Central memory CD8-positive, alpha-beta T cell (primary cell): ENCODE measurements around the gene DYNAP.

Experiments used
- ATAC-seq: fragments of 150-1000 bp; cut with Tn5 transposase; replicated peaks from 2 replicates; pipeline ENCODE4 v1.10.0; 2022; ENCODE audit warnings: mild to moderate bottlenecking, moderate FRiP score, moderate number of reproducible peaks; ENCODE audit not compliant: poor library complexity, severe bottlenecking; ENCODE audit errors: extremely low read depth
- DNase-seq, 2 donors: peaks; one replicate each; pipeline ENCODE4 v3.0.0; 2021; ENCODE audit warnings: low spot score in 2 of 2
- H3K27ac Mint-ChIP-seq: one replicate; pipeline ENCODE4 v1.8.0; 2022; ENCODE audit warnings: low read depth, mild to moderate bottlenecking, moderate library complexity, mixed read lengths
- H3K27me3 Mint-ChIP-seq: one replicate; pipeline ENCODE4 v1.8.0; 2022; ENCODE audit warnings: mixed read lengths
- H3K36me3 Mint-ChIP-seq: one replicate; pipeline ENCODE4 v1.8.0; 2022; ENCODE audit warnings: mild to moderate bottlenecking, moderate library complexity, mixed read lengths; ENCODE audit not compliant: insufficient read depth
- H3K4me1 Mint-ChIP-seq: one replicate; pipeline ENCODE4 v1.8.0; 2022; ENCODE audit warnings: mixed read lengths
- H3K4me3 Mint-ChIP-seq: one replicate; pipeline ENCODE4 v1.8.0; 2022; ENCODE audit warnings: mild to moderate bottlenecking, moderate library complexity, mixed read lengths
- H3K9me3 Mint-ChIP-seq: one replicate; pipeline ENCODE4 v1.8.0; 2022; ENCODE audit warnings: mixed read lengths

Gene DYNAP

GRCh38 chr18:54590945-54591344 is at the start of gene DYNAP:
DYNAP (plus strand) TSS chr18:54591245; CDS start chr18:54591283, 38 bp downstream.
- Mint-ChIP-seq H3K4me1 (no peaks in the 10 kb centered on the region), H3K36me3 (no peaks in the 10 kb centered on the region), H3K27ac (no peak within 1 kb of the TSS), H3K4me3 (no peak within 1 kb of the TSS), H3K27me3 (peaks cover 12% of the 10 kb centered on the region), H3K9me3 (no peaks in the 10 kb centered on the region)
- no peak for ATAC-seq
- DNase-seq, result no peak

DNA sequence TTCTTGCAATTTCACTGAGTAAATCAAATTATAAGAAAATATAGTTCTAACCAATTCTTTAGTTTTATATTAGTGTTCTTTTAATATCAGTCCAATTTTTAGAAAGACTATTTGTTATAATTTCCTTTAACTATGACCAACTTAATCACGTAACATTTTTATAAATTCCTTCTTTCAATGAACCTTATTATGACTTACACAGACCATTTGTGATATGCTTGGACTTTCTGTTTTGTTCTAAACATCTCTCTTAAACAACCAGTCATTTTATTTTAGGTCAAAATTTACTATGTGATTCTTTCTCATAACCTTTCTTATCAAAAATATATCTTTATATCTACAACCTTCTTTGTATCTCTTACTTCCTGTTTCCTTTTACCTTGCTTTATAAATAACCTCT is 39.5 kb upstream of the DYNAP start:
- Mint-ChIP-seq H3K4me1 (no peaks in the 10 kb centered on the region), H3K4me3 (no peak overlapping the region), H3K27me3 (peaks cover 17% of the 10 kb centered on the region), H3K9me3 (no peaks in the 10 kb centered on the region), H3K36me3 (no peaks in the 10 kb centered on the region), H3K27ac (no peak overlapping the region)
- no peak for DNase-seq
- ATAC-seq, result no peak

DNA sequence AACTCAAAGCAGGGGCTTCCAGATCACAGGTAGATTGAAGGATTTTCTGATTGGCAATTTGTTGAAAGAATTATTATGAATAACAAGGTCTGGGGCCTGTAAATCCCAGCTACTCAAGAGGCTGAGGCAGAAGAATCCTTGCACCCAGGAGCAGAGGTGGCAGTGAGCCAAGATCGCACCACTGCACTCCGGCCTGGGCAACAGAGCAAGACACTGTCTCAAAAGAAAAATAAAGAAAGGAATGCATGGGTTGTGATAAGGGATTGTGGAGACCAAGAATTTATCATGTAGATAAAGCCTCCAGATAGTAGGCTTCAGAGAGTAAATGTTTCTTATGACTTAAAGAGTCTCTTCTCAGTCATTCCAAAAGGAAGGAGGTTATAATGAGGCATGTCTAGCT is 35.8 kb upstream of the DYNAP start:
- H3K27me3 Mint-ChIP-seq, result no peaks in the 10 kb centered on the region
- no peak overlapping the region for H3K4me3 Mint-ChIP-seq
- no peaks in the 10 kb centered on the region for H3K4me1 Mint-ChIP-seq
- DNase-seq, result no peak
- no peak for ATAC-seq
- H3K36me3 Mint-ChIP-seq, result no peaks in the 10 kb centered on the region
- no peak overlapping the region for H3K27ac Mint-ChIP-seq
- no peaks in the 10 kb centered on the region for H3K9me3 Mint-ChIP-seq

DNA sequence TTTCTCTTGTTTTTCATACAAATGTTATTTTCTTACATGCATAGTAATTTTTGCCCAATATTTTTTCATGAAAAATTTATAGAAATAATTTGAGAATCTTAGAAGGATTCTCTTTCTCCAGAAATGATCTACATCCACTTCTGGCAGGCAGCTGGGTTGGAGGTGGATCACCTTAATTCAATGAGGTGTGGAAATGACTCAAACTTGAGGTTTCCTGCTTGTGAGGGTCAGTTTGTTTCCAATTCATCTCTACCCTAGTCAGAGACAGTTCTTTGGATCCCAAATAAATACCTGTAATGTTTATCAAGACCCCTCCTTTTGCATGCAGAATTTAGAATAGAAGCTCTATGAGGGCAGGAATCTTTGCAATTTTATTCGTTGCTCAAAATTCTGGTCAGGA is 35.0 kb upstream of the DYNAP start:
- ATAC-seq (no peak), DNase-seq (no peak)
- H3K27ac Mint-ChIP-seq, result no peak overlapping the region
- H3K9me3 Mint-ChIP-seq, result no peaks in the 10 kb centered on the region
- no peaks in the 10 kb centered on the region for H3K36me3 Mint-ChIP-seq
- no peaks in the 10 kb centered on the region for H3K4me1 Mint-ChIP-seq
- H3K27me3 Mint-ChIP-seq, result no peaks in the 10 kb centered on the region
- H3K4me3 Mint-ChIP-seq, result no peak overlapping the region

DNA sequence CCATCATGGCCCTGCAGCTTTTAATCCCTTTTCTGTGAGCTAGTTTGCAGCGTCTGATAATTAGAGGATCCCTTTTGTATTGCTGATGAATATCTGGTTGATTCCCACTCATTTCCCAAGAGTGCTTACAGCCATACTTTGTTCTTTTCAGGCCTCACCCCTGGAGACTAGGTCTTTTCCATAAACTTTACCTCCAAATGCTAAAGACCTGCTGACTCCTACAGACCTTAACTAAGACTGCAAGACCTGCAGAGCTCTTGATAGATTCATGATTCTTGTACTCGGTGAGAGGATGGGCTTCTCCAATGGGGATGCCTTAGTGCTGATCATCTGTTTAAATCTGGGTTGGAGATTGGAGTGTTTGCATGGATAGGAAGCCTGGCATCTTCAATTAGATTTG is 33.1 kb upstream of the DYNAP start:
- Mint-ChIP-seq H3K9me3 (no peaks in the 10 kb centered on the region), H3K4me1 (no peaks in the 10 kb centered on the region), H3K27ac (no peak overlapping the region), H3K36me3 (no peaks in the 10 kb centered on the region), H3K27me3 (no peaks in the 10 kb centered on the region), H3K4me3 (no peak overlapping the region)
- DNase-seq, result no peak
- no peak for ATAC-seq

DNA sequence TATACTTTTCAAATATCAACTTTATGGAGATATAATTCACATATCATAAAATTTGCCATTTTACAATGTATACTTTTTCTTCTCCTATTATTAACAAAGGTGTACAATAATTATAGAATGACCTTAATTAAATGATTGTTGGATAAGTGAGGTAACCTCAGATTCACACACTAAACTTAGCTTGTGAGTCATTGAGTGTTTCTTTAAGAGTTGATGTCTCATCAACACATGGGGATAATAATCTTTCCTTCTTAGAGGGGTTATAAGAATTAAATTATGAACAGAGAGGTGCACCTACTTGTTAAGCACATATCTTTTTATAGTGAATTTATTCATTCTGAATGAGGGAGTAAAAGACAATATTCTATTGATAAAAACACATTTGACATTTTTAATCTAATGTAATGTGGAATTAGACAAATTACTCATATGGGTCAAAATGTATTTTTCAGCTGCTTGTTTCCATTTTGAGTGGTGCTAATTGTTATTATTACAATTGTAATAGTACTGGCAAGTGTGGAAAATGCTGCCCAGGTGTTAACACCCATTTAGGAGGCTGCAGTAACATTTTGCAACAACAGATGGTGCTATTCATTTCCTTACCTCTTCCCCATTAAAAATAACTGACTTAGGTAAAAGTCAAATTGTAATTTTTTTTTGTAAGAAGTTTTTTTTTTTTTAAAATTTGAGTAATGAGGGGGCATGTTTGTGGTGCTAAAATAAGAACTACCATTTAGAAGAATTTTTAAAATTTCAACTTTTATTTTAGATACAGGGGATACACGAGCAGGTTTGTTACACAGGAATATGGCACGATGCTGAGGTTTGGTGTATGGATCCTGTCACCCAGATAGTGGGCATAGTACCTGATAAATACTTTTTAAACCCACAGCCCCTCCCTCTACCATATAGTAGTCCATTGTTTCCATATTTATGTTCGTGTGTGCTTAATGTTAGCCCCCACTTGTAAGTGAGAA is 32.1 kb upstream of the DYNAP start:
- DNase-seq (no peak), ATAC-seq (no peak)
- Mint-ChIP-seq H3K27me3 (no peaks in the 10 kb centered on the region), H3K27ac (no peak overlapping the region), H3K9me3 (no peaks in the 10 kb centered on the region), H3K4me3 (no peak overlapping the region), H3K4me1 (no peaks in the 10 kb centered on the region), H3K36me3 (no peaks in the 10 kb centered on the region)

DNA sequence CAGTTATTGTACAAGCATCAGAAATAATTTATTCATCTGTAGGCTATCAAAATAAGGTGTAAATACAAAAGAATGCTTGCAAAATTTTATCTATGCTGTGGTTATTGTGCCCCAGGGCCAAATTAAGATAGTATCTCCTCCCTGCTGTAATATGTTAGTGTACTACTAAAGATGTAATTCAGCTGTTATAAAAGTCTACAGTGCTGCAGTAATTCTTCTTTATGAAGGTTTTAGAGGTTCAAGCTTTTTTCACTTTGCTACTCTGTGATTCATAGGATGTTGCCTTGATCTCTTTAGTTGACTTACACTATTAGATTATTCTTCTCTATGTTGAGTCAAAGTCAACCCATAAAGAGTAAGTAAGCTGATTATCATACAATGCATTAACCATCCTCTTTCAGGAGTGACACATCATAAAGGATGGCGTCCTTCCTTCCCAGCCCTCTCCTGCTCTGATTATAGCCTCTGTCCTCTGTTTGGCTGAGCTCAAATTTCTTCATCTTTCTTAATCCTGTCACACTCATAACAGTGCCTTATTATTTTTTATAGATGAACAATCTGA is 29.3 kb upstream of the DYNAP start:
- Mint-ChIP-seq H3K4me3 (no peak overlapping the region), H3K27ac (no peak overlapping the region), H3K4me1 (no peaks in the 10 kb centered on the region), H3K36me3 (no peaks in the 10 kb centered on the region), H3K9me3 (no peaks in the 10 kb centered on the region), H3K27me3 (no peaks in the 10 kb centered on the region)
- ATAC-seq (no peak), DNase-seq (no peak)

DNA sequence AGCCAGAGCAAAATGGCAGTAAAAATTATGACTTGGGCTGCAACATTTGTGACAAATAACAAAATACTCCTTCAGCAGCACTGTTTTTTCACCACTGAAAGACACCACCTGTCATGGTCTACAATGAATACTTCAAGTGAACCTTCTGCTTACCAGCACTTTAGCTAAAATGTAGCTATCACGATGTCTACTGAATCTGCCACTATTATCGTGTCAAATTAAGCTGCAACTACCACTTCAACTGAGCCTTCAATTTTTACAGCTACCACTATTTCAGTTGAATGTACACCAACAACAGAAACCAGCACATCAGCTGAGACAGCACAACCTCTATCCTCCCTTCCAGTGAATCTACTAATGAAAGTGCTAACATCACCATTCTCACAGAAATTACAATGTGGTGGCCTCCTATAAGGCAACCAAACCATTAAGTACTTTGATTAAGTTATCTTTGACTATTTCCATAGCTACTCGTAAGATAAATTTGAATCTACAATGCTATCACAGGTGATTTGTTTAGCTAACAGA is 10.8 kb upstream of the DYNAP start:
- Mint-ChIP-seq H3K4me1 (no peaks in the 10 kb centered on the region), H3K27ac (no peak overlapping the region), H3K36me3 (no peaks in the 10 kb centered on the region), H3K9me3 (no peaks in the 10 kb centered on the region), H3K27me3 (peaks cover 18% of the 10 kb centered on the region), H3K4me3 (no peak overlapping the region)
- ATAC-seq (no peak), DNase-seq (no peak)

- H3K4me1 Mint-ChIP-seq, result no peaks in the 10 kb centered on the region
- no peak overlapping the region for H3K4me3 Mint-ChIP-seq
These were observed 7.0 kb upstream of the DYNAP start for GRCh38 chr18:54584065-54584464.

DNA sequence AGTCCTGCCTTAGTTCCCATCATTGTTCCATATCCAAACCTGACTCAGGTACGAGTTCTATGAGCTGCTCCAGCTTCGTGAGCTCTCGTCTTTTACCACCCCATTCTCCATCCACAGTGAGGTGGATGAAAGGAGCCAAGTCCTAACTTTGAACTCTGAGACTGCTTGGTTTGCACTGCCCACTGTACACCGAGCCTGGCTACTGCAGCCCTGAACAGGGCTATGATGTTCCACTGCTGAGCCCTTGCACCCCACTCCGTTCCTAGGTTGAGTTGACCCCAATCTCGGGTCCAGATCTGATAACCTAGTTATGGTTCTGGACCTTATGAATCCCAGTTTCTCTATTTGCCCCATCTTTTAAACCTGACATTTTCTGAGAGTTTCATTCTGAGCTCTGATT is 5.3 kb upstream of the DYNAP start:
- DNase-seq (no peak), ATAC-seq (no peak)
- no peaks in the 10 kb centered on the region for H3K36me3 Mint-ChIP-seq
- H3K9me3 Mint-ChIP-seq, result no peaks in the 10 kb centered on the region
- peaks cover 19% of the 10 kb centered on the region for H3K27me3 Mint-ChIP-seq
- H3K4me3 Mint-ChIP-seq, result no peak overlapping the region
- no peaks in the 10 kb centered on the region for H3K4me1 Mint-ChIP-seq
- no peak overlapping the region for H3K27ac Mint-ChIP-seq

More at GRCh38 chr18:54584065-54584464, 7.0 kb upstream of the DYNAP start:
- DNase-seq (no peak), ATAC-seq (no peak)
- Mint-ChIP-seq H3K9me3 (no peaks in the 10 kb centered on the region), H3K36me3 (no peaks in the 10 kb centered on the region), H3K27ac (no peak overlapping the region), H3K27me3 (peaks cover 8% of the 10 kb centered on the region)

GRCh38 chr18:54604211-54604610 is 13.2 kb downstream of the DYNAP start:
- DNase-seq, result no peak
- H3K36me3 Mint-ChIP-seq, result no peaks in the 10 kb centered on the region
- ATAC-seq, result no peak
- no peaks in the 10 kb centered on the region for H3K9me3 Mint-ChIP-seq
- no peaks in the 10 kb centered on the region for H3K4me1 Mint-ChIP-seq
- no peak overlapping the region for H3K4me3 Mint-ChIP-seq
- peaks cover under 1% of the 10 kb centered on the region for H3K27me3 Mint-ChIP-seq
- H3K27ac Mint-ChIP-seq, result no peak overlapping the region

DNA sequence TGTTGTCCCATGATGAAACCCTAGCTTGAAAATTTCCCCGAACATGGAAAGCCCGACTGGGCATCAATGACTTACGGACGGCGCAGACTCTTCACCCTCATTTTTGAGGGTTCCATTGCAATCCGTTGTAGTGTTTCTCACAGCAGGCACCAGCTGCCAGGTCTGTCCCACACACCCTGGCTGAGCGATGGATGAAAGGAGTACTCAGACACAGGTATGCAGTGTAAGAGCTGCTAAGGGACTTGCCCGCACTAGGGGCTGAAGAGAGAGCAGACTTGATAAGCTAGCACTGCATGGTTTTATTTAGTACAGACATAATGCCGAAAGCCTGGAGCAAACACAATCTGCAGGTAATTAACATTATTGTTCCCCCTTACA is 15.8 kb downstream of the DYNAP start:
- Mint-ChIP-seq H3K27ac (no peak overlapping the region), H3K4me1 (no peaks in the 10 kb centered on the region), H3K27me3 (no peaks in the 10 kb centered on the region), H3K4me3 (no peak overlapping the region), H3K9me3 (no peaks in the 10 kb centered on the region), H3K36me3 (no peaks in the 10 kb centered on the region)
- ATAC-seq (no peak), DNase-seq (no peak)
